NB4 (cell line): ENCODE data around the gene NKX3-2.

Experiments used
- POLR2A ChIP-seq: IDR thresholded peaks from 2 replicates; pipeline ENCODE4 v1.6.1; 2011; ENCODE audit warnings: mild to moderate bottlenecking; ENCODE audit not compliant: insufficient read length; ENCODE audit errors: extremely low read depth
- TF ChIP-seq, protein P1 (sequence below): IDR thresholded peaks from one replicate; pipeline ENCODE4 v1.5.1; 2012; ENCODE audit warnings: low read depth, low read length
- TF ChIP-seq, protein P2 (sequence below): IDR thresholded peaks from 2 replicates; pipeline ENCODE4 v1.6.1; 2011; ENCODE audit warnings: low read depth, low read length

DNA sequence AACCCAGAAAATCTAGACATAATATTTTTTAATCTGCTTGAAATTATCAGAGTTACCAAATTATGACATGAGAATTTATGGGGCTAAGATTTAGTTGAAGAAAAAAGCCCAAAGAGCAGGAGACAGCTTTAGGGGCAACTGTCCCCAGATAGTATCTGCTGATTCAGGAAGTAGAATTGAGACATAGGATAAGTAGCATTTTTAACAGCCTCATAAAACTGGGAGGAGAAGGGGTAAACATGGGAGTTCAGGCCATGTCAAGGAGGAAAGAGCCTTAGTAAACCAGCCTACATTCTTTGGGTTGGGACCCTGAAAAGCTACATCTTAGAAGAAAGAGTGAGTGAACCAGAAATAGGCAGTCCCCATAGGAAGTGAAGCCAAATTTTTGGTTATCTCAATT is 50.5 kb downstream of the NKX3-2 start:
- TF ChIP-seq, protein P1, sequence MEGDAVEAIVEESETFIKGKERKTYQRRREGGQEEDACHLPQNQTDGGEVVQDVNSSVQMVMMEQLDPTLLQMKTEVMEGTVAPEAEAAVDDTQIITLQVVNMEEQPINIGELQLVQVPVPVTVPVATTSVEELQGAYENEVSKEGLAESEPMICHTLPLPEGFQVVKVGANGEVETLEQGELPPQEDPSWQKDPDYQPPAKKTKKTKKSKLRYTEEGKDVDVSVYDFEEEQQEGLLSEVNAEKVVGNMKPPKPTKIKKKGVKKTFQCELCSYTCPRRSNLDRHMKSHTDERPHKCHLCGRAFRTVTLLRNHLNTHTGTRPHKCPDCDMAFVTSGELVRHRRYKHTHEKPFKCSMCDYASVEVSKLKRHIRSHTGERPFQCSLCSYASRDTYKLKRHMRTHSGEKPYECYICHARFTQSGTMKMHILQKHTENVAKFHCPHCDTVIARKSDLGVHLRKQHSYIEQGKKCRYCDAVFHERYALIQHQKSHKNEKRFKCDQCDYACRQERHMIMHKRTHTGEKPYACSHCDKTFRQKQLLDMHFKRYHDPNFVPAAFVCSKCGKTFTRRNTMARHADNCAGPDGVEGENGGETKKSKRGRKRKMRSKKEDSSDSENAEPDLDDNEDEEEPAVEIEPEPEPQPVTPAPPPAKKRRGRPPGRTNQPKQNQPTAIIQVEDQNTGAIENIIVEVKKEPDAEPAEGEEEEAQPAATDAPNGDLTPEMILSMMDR, result no peak
- no peak for TF ChIP-seq POLR2A
- TF ChIP-seq, protein P2, sequence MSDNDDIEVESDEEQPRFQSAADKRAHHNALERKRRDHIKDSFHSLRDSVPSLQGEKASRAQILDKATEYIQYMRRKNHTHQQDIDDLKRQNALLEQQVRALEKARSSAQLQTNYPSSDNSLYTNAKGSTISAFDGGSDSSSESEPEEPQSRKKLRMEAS, result no peak
